SU-DHL-6 (cell line): ENCODE data around the gene RAD51D.

ENCODE experiments used
- H2AFZ ChIP-seq: fragments of 200-600 bp; sonication (generic); 2 replicates; pipeline ENCODE4 v1.6.1; 2014; ENCODE audit warnings: low read depth, mild to moderate bottlenecking, moderate library complexity, mixed read lengths, antibody characterized with exemption, low read length; ENCODE audit not compliant: severe bottlenecking
- H3F3A ChIP-seq: fragments of 200-600 bp; shearing (Covaris generic); 2 replicates; pipeline ENCODE4 v1.6.0; 2016; ENCODE audit warnings: antibody characterized with exemption, mild to moderate bottlenecking; ENCODE audit not compliant: insufficient read depth
- H3K27ac ChIP-seq: fragments of 200-600 bp; sonication (generic); 2 replicates; pipeline ENCODE4 v1.5.1; 2016; ENCODE audit warnings: low read depth, mild to moderate bottlenecking, low read length, moderate library complexity, mixed read lengths
- H3K27me3 ChIP-seq: fragments of 200-600 bp; sonication (generic), shearing (Covaris generic); 2 replicates; pipeline ENCODE4 v1.6.0; 2014; ENCODE audit warnings: mild to moderate bottlenecking, low read length
- H3K36me3 ChIP-seq: fragments of 200-600 bp; sonication (generic); 2 replicates; pipeline ENCODE4 v1.6.1; 2014; ENCODE audit warnings: mild to moderate bottlenecking, low read length, mixed read lengths
- H3K4me2 ChIP-seq: fragments of 300-600, 200-600 bp; shearing (Covaris generic), sonication (generic); 2 replicates; pipeline ENCODE4 v1.6.0; 2014; ENCODE audit warnings: low read length, low read depth, mild to moderate bottlenecking; ENCODE audit not compliant: poor library complexity, severe bottlenecking
- H3K4me3 ChIP-seq: fragments of 200-600 bp; sonication (generic); 2 replicates; pipeline ENCODE4 v1.5.1; 2014; ENCODE audit warnings: antibody characterized with exemption, low read length, mild to moderate bottlenecking, mixed read lengths; ENCODE audit not compliant: insufficient read depth, poor library complexity, severe bottlenecking
- H3K79me2 ChIP-seq: fragments of 200-600 bp; sonication (generic); 2 replicates; pipeline ENCODE4 v1.6.1; 2014; ENCODE audit warnings: mild to moderate bottlenecking, low read length, moderate library complexity; ENCODE audit not compliant: insufficient read depth
- H3K9ac ChIP-seq: fragments of 200-600 bp; sonication (generic); 2 replicates; pipeline ENCODE4 v1.7.0; 2014; ENCODE audit warnings: mild to moderate bottlenecking, low read length
- H3K9me2 ChIP-seq: fragments of 200-600 bp; sonication (generic); replicated peaks from 2 replicates; pipeline ENCODE4 v1.6.1; 2014; ENCODE audit warnings: low read length; ENCODE audit not compliant: insufficient read depth
- H3K9me3 ChIP-seq: fragments of 200-600 bp; sonication (generic); 2 replicates; pipeline ENCODE4 v1.6.1; 2014; ENCODE audit warnings: low read length, mixed read lengths; ENCODE audit not compliant: insufficient read depth
- H4K20me1 ChIP-seq: fragments of 200-600 bp; sonication (generic); 2 replicates; pipeline ENCODE4 v1.6.1; 2014; ENCODE audit warnings: low read depth, mild to moderate bottlenecking, antibody characterized with exemption, low read length, moderate library complexity, mixed read lengths
- EZH2phosphoT487 ChIP-seq: fragments of 200-600 bp; sonication (generic), shearing (Covaris generic); conservative IDR thresholded peaks from 2 replicates; pipeline ENCODE4 v1.6.1; 2018; ENCODE audit warnings: mild to moderate bottlenecking, antibody characterized with exemption, low read length, moderate library complexity, mixed read lengths
- TF ChIP-seq, protein P1 (sequence below): fragments of 200-600 bp; sonication (generic); IDR thresholded peaks from one replicate; pipeline ENCODE4 v1.5.1; 2017; ENCODE audit warnings: antibody characterized with exemption, mild to moderate bottlenecking, low read length, moderate library complexity; ENCODE audit not compliant: insufficient read depth, poor library complexity, severe bottlenecking

The RAD51D gene

DNA sequence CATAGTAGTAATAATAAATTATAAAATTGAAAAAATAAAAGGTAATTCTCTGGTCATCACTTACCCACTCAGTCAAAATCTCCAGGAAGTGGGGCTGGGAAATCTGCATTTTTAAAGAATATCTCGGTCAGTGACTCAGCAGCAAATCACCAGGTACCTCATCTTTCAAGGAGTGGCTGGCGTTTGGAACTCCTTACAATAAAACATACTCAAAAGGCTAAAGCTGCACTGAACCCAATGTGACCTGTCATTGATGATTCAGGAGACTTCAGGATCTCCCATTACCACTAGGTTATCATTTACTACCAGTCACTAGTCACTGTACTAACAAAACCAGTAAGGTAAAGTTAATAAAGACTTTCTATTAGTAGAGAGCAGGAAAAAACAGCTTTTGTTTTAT lies 34.7 kb downstream of the RAD51D start:
- H3K9me3 ChIP-seq: no peaks in the 10 kb centered on the region
- H3K36me3 ChIP-seq: no peaks in the 10 kb centered on the region
- H3K4me2 ChIP-seq: no peak overlapping the region
- TF ChIP-seq EZH2phosphoT487: no peak
- TF ChIP-seq, protein P1, sequence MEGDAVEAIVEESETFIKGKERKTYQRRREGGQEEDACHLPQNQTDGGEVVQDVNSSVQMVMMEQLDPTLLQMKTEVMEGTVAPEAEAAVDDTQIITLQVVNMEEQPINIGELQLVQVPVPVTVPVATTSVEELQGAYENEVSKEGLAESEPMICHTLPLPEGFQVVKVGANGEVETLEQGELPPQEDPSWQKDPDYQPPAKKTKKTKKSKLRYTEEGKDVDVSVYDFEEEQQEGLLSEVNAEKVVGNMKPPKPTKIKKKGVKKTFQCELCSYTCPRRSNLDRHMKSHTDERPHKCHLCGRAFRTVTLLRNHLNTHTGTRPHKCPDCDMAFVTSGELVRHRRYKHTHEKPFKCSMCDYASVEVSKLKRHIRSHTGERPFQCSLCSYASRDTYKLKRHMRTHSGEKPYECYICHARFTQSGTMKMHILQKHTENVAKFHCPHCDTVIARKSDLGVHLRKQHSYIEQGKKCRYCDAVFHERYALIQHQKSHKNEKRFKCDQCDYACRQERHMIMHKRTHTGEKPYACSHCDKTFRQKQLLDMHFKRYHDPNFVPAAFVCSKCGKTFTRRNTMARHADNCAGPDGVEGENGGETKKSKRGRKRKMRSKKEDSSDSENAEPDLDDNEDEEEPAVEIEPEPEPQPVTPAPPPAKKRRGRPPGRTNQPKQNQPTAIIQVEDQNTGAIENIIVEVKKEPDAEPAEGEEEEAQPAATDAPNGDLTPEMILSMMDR: no peak
- no peaks in the 10 kb centered on the region for H3K9me2 ChIP-seq
- H3K4me3 ChIP-seq: no peak overlapping the region
- no peaks in the 10 kb centered on the region for H4K20me1 ChIP-seq
- H2AFZ ChIP-seq: no peak overlapping the region
- no peak overlapping the region for H3K9ac ChIP-seq
- no peaks in the 10 kb centered on the region for H3K27me3 ChIP-seq
- no peak overlapping the region for H3K27ac ChIP-seq
- H3F3A ChIP-seq: 0 out of 2 replicates have a peak, but pooled peaks cover 5% of the 10 kb centered on the region
- H3K79me2 ChIP-seq: no peaks in the 10 kb centered on the region

DNA sequence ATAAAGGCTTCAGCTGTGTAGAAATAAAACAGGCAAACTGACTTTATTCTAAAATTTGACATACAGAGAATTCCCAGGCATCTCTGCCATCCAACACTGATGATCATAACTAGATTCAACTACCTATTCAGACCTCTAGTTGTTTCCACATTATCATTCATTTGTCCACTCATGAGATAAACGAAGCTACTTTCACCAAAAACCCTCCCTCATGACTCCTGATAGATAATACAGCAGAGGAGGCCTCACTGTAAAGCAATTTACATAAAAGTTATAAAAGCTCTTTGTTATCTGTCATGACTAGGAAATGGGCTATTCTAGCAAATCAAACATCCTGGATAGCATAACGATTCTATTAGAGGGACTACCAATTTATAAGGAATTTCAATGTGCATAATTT lies 36.6 kb downstream of the RAD51D start:
- H3F3A ChIP-seq: 0 out of 2 replicates have a peak, but pooled peaks cover 4% of the 10 kb centered on the region
- H3K4me2 ChIP-seq: no peak overlapping the region
- no peak overlapping the region for H3K9ac ChIP-seq
- H2AFZ ChIP-seq: no peak overlapping the region
- no peaks in the 10 kb centered on the region for H3K9me3 ChIP-seq
- H3K4me3 ChIP-seq: no peak overlapping the region
- H3K27me3 ChIP-seq: no peaks in the 10 kb centered on the region
- H3K79me2 ChIP-seq: no peaks in the 10 kb centered on the region
- TF ChIP-seq EZH2phosphoT487: no peak
- TF ChIP-seq, protein P1: no peak
- H3K36me3 ChIP-seq: no peaks in the 10 kb centered on the region
- H3K9me2 ChIP-seq: no peaks in the 10 kb centered on the region
- no peaks in the 10 kb centered on the region for H4K20me1 ChIP-seq
- H3K27ac ChIP-seq: no peak overlapping the region

DNA sequence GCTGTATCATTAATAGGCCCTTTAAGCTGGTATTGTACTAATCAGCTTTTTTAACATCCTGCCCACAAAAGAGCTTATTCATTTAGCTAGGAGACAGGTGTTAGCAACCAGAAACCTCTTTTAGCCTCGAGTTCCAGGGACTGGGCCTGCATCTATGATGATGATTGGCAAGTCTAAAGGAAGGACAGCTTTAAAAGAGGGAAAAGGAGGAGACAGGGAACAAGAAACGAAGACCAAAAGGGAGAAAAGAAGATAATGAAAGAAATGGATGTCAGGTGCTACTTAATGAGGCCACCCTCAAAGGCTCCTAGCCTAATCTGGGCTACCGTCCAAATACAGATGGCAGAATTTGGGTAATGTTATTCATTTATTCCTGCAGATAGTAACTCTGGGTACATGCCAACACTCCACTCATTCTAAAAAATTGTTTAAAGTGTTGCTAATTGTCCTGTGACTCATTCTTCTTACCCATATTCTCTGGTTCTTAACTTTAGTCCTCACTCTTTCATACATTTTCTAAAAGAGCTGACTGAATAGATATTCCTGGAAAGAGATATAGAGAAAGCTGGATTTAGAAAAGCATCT lies 37.5 kb downstream of the RAD51D start:
- H3K79me2 ChIP-seq: no peaks in the 10 kb centered on the region
- TF ChIP-seq EZH2phosphoT487: no peak
- TF ChIP-seq, protein P1: no peak

More for the DNA sequence above, 37.5 kb downstream of the RAD51D start:
- Histone ChIP-seq H3K9me2 (no peaks in the 10 kb centered on the region), H3K4me3 (no peak overlapping the region), H3K27ac (no peak overlapping the region), H4K20me1 (no peaks in the 10 kb centered on the region), H3F3A (no peaks in the 10 kb centered on the region), H3K4me2 (no peak overlapping the region), H2AFZ (no peak overlapping the region), H3K9me3 (no peaks in the 10 kb centered on the region), H3K9ac (no peak overlapping the region), H3K27me3 (no peaks in the 10 kb centered on the region), H3K36me3 (no peaks in the 10 kb centered on the region)
